H54 (cell line): ENCODE data around the gene SLC34A3.

Experiments used
- DNase-seq: peaks from one replicate; pipeline ENCODE4 v3.0.0; 2011; ENCODE audit warnings: low spot score, mixed read lengths; ENCODE audit not compliant: insufficient read length
- FAIRE-seq: peaks from 3 replicates; lab custom pipeline; 2011; peaks lifted over from hg19 to GRCh38; lab: Jason Lieb, UNC
- POLR2A ChIP-seq: IDR thresholded peaks from 2 replicates; pipeline ENCODE4 v1.6.1; 2011; ENCODE audit warnings: low read depth, mild to moderate bottlenecking, low read length

Gene SLC34A3

DNA sequence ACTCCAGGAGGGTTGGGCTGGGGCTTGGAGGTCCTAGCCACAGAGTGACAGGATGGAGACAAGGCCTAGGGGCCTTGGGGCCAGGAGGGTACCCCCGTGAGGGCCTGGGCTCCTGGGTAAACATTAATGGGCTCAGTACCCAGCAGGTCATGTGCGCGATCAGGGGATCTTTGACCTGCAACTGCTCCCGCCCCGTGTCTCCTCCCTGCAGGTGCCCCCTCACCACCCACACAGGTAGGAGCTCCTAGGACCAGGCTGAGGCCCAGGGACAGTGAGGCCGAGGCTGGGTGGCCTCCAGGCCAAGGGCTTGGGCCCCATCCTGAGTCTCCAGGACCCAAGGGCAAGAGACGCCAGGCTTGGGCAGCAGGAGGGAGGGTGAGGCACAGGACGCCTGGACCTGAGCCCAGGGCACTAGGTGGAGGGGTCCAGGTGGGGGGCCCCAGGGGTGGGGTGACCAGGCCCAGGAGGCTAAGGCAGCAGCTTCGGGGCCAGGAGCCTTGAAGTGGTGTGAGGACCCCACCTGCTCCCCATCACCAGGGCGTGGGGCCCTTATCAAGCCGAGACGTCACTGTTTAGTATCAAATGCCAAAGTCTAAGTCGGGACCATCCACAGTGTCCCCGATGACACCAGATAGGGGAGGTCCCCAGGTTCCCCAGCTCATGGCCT is at the start of gene SLC34A3:
SLC34A3 (plus strand) TSS at position 197 of the 667 bp plus-strand sequence. CDS start 802 bp downstream, outside the sequence.
- no peak for TF ChIP-seq POLR2A
- DNase-seq (no peak), FAIRE-seq (no peak)

DNA sequence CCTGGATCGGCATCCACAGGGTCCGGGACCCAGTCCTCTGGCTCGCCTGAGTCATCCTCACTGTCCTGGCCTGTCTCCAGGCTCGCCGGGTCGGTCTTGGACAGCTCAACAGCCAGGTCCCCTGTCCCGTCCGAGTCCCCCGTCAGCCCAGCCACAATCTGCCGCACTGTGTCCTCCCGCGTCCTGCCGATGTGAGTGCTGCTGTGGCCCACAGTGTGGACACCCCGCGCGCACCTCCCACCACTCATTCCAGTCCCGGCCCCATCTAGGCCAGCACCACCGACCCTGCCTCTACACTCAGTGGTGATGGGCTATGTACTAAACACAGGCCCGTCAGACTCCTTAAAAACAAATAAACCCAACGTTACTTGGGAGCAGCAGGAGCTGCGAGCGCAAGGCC is 49.0 kb upstream of the SLC34A3 start:
- DNase-seq (no peak), FAIRE-seq (no peak)
- no peak for TF ChIP-seq POLR2A

DNA sequence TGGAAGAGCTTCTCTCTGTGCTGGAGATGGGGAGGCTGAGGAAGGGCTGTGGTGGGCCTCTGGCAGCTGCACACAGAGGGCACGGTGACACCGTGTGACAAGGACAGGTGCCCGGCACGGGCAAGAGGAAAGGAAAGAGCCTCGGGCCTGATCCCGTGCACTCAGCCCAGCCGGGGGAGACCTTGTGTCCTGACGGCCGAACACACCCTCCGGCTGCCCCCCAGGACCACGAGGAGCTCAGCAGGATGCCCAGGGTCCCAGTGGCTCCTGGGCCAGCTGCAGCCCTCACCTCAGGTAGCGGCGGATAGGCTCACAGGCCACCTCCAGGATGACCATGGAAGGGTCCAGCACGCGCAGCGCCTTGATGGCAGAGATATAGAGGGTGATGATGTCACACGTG is 47.9 kb upstream of the SLC34A3 start:
- TF ChIP-seq POLR2A = no peak
- FAIRE-seq = no peak
- DNase-seq = no peak

DNA sequence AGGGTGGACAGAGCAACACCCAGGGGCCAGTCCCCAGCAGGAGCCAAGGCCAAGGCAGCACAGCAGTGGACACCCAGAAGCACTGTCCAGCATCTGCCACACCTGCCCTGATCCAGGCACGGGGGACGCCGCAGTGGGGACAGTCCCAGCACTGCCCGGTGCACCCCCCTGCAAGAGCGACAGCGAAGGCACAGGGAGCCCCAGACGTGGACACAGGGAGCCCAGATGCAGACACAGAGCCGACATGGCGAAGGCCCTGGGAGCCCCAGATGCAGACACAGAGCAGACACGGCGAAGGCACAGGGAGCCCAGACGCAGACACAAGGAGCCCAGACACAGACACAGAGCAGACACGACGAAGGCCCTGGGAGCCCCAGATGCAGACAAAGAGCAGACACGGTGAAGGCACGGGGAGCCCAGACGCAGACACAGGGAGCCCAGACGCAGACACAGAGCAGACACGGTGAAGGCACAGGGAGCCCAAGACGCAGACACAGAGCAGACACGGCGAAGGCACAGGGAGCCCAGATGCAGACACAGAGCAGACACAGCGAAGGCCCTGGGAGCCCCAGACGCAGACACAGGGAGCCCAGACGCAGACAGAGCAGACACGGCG is 46.6 kb upstream of the SLC34A3 start:
- FAIRE-seq = no peak
- DNase-seq = no peak
- TF ChIP-seq POLR2A = no peak

DNA sequence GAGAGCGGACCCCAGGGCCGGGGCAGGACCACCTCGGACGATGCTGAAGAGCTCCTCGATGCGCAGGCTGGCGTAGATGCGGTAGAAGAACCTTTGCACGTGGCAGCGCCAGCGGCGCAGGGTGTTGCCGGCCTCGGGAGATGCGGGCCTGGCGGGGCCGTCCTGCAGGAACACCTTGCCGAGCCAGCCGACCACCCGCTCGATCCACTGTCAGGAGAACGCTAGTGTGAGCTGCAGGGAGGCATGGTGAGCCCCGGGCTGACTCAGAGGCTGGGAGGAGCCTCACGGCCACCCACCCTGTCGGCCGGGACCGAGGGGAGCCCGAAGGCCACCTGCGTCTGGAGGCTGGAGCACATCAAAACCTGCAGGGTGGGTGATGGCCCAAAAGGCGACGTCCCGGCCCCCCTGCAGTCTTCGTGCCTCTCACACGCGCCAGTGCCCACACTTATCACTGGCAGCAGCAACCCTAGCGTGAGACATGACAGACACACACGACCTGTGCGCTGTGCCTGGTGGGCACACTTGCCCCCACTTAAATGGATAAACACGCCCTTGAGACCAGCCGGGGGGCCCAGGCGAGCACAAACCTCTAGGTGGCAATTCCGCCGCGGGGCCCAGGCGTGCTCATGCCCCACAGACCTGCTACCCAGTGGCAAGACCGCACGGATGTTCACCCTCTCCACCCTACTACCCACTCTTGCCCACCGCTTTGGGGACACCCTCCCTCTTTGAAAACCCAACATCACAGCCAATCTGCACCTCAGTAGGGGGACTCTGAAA is 45.6 kb upstream of the SLC34A3 start:
- no peak for FAIRE-seq
- no peak for TF ChIP-seq POLR2A
- DNase-seq = no peak

DNA sequence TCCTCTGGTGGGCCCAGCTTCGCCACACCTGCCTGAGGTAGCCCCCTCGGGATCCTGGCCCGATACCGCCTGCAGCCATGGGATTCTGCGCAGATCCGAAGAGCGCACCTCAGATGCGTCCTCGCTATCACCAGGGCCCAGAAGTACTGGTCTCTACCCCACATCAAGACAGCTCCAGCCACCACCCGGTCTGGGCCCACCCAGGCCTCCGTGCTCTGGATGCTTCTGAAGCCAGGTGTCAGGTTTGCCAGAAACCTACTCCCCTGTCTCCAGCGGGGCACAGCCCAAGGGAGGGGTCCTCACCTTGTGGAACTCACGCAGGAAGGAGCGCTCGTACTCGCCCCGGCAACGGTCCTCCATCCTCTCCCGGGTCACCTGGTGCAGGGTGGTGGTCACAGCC is 44.8 kb upstream of the SLC34A3 start:
- FAIRE-seq = no peak
- no peak for TF ChIP-seq POLR2A
- no peak for DNase-seq

DNA sequence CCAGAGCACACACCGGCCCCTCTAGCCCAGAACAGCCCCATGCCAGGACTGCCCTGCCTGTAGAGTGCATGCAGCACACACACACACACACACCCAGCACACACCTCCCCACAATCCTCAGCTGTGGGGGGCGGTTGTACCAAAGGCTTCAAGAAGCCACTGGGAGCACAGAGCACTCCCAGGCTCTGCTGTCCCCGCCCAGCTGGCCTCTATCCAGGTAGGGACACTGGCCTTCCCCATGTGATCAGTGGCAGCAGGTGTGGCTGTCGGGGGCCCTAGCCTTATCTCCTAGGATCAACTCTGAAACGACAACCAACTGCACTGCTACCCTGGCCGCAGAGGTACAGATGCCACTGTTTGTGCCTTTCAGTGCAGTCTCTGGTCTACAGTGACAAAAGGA is 44.3 kb upstream of the SLC34A3 start:
- TF ChIP-seq POLR2A = no peak
- FAIRE-seq (no peak), DNase-seq (no peak)

DNA sequence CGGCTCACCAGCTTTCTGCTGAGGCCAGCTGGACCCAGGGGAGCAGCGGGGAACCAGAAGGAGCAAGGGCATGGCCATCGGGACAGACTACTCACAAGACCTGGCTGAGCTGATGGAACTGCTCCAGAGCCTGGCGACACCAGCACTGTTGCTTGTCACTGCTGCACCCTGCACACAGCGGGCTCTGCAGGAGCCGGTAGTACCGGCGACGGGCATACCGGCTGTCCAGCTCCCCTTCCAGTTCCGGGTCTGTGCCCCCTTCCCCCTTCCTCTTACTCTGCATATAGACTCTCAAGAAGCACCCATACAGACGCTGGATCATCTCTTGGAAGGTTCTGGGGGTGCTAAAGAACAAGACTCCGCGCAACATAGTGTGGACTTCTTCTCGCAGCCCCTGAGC is 43.3 kb upstream of the SLC34A3 start:
- DNase-seq = no peak
- no peak for TF ChIP-seq POLR2A
- FAIRE-seq = no peak

DNA sequence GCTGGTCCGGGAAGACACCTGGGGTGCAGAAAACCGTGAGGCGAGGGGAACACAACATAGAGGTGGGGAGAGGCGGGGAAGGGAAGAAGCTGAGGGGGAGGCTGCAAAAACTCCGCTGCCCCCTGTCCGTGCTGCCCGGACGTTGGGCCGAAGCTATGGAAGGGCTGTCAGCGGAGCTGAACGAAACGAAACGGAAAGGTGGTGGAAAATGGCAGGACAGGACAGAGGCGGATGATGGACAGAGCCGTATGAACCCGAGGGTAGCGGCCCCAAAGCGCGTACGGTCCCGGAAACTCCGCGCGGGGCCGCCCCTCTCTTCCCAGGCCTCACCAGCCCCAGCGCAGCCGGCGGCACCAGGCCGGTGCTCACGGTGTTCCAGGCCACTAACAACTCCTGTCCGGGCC is 42.6 kb upstream of the SLC34A3 start:
- FAIRE-seq (no peak), DNase-seq (no peak)
- no peak for TF ChIP-seq POLR2A

DNA sequence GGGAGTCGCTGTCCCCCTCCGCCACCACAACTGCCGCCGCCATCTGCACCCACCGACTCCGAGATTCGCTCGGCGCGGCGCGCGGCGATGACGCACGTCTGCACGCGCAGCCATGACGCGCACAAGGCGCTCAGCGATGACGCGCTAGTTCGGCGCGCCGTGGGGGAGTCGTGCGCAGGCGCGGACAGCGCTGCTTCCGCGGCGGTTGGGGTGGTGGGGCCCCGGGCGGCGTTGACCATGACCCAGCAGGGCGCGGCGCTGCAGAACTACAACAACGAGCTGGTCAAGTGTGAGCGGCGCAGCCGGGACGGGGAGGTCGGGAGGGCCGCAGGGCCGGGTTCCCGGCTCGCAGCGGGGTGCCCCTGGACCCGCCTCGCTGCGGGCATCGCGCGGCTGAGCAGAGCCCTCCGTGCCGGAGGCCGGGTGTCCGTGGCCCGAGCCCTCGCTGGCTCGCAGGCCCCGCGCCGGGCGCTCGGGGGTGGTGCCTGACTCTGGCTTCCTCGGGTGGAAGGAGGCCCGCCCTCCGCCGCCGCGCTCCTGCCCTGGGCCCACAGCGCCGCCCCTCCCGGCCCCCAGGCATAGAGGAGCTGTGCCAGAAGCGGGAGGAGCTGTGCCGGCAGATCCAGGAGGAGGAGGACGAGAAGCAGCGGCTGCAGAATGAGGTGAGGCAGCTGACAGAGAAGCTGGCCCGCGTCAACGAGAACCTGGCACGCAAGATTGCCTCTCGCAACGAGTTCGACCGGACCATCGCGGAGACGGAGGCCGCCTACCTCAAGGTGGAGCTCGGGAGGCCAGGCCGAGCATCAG is 42.0 kb upstream of the SLC34A3 start, which contains the start of the genes ANAPC2 and SSNA1:
ANAPC2 (minus strand) TSS at position 71 of the 807 bp plus-strand sequence; CDS start at position 43, 28 bp downstream.
SSNA1 (plus strand) TSS at position 187 of the 807 bp plus-strand sequence; CDS start at position 238, 51 bp downstream.
- DNase-seq (peak; percentile 99), FAIRE-seq (peak; percentile 15)
- peak; percentile 84 for TF ChIP-seq POLR2A

DNA sequence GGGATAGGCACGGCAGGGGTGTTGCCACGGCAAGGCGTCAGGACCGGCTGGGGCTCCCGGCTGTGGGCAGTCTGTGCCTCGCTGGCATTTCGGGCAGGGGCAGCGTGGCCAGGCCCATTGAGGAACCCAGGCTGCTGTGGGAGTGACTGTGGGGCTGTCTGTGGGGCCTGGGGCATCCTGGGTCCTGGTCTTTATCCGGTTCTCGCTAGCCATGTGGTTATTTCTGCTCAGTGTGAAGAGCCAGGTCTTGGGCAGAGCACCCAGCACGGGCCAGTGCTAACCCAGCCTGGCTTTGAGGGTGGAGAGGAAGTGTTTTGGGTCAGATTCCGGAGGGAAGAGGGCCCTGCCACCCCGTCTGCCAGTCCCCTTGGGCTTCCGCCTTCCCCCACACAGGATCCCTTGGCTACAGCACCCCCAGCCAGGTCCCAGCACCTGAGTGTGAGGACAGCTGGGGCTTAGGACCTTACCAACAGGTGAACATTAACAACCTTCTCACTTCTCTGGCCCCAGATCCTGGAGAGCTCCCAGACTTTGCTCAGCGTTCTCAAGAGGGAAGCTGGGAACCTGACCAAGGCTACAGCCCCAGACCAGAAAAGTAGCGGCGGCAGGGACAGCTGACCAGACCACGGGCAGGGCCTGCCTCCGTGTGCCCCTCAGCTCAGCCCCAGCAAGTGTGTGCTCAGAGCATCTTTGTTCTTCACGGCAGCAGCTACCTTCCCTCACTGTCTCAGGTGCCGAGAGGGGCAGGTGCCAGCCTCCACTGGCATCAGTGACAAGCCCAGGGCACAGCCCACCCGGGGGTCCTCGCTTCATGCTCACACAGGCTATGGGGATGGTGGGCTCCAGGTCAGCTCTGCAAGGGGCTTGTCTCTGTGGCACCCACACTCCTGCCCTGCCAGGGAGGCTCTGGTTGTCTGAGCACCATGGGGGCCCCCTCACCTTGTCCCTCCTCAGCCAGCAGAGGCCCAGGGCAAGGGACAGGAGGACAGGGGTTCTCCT is 41.1 kb upstream of the SLC34A3 start:
- no peak for FAIRE-seq
- no peak for DNase-seq
- TF ChIP-seq POLR2A = no peak

DNA sequence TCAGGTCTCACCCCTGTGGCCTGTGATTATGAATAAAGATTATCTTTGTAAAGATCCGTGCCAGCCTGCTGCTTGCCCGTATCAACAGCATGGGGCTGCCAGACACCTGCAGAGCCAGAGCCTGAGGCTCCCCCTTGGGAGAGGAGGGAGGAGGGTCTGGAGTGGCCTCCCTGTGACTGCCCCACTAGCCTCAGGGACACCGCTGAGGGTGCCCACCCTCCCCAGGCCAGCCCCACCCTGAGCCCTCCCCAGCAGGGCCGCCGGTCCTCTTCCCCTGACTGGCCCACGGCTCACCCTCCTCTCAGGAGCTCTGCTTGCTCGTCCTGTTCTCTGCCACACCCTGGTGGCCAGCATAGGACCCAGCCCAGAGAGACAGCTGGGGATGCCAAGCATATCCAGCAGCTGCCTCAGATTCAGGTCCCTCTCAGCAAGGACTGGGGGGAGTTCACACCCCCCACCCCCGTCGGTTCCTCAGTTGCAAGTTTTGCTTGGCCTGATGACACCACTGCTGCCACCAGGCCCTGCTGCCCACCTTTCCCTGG is 40.3 kb upstream of the SLC34A3 start:
- FAIRE-seq = no peak
- DNase-seq = no peak
- no peak for TF ChIP-seq POLR2A
